ENCODE data around the gene ANGPTL4. TPM values are rescaled to one million over a fixed set of nuclear protein-coding genes. Genes with fewer than 3 reads are reported as not detected.

The ANGPTL4 gene
- total and polyA plus RNA-seq, 9 of the 15 experiments (the other 6 are each of a cell fraction or from before 2014, with no cell fraction given), result 0.05 to 0.77 (median 0.22) TPM; not detected in 4

- no peak for TF ChIP-seq MAFG (tag; conservative IDR thresholded peaks at IDR 0.05)
- TF ChIP-seq ZNF239 (CRISPR knock-in tag; IDR thresholded peaks at IDR 0.05), result no peak
- TF ChIP-seq, protein P1, sequence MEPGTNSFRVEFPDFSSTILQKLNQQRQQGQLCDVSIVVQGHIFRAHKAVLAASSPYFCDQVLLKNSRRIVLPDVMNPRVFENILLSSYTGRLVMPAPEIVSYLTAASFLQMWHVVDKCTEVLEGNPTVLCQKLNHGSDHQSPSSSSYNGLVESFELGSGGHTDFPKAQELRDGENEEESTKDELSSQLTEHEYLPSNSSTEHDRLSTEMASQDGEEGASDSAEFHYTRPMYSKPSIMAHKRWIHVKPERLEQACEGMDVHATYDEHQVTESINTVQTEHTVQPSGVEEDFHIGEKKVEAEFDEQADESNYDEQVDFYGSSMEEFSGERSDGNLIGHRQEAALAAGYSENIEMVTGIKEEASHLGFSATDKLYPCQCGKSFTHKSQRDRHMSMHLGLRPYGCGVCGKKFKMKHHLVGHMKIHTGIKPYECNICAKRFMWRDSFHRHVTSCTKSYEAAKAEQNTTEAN (CRISPR knock-in tag; IDR thresholded peaks at IDR 0.05), result no peak
- TF ChIP-seq HOXB6 (CRISPR knock-in tag; IDR thresholded peaks at IDR 0.05; ENCODE audit: borderline replicate concordance), result no peak
- TF ChIP-seq, protein P2, sequence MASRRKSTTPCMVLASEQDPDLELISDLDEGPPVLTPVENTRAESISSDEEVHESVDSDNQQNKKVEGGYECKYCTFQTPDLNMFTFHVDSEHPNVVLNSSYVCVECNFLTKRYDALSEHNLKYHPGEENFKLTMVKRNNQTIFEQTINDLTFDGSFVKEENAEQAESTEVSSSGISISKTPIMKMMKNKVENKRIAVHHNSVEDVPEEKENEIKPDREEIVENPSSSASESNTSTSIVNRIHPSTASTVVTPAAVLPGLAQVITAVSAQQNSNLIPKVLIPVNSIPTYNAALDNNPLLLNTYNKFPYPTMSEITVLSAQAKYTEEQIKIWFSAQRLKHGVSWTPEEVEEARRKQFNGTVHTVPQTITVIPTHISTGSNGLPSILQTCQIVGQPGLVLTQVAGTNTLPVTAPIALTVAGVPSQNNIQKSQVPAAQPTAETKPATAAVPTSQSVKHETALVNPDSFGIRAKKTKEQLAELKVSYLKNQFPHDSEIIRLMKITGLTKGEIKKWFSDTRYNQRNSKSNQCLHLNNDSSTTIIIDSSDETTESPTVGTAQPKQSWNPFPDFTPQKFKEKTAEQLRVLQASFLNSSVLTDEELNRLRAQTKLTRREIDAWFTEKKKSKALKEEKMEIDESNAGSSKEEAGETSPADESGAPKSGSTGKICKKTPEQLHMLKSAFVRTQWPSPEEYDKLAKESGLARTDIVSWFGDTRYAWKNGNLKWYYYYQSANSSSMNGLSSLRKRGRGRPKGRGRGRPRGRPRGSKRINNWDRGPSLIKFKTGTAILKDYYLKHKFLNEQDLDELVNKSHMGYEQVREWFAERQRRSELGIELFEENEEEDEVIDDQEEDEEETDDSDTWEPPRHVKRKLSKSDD (conservative IDR thresholded peaks at IDR 0.05; ENCODE audit: low read length), result no peak
- no peak for TF ChIP-seq ZNF232 (CRISPR knock-in tag; IDR thresholded peaks at IDR 0.05)
- no peak for TF ChIP-seq MCM5 (IDR thresholded peaks at IDR 0.05; ENCODE audit: low read depth)
- no peak for TF ChIP-seq MAFF (IDR thresholded peaks at IDR 0.05; ENCODE audit: low read length)
- TF ChIP-seq, protein P3, sequence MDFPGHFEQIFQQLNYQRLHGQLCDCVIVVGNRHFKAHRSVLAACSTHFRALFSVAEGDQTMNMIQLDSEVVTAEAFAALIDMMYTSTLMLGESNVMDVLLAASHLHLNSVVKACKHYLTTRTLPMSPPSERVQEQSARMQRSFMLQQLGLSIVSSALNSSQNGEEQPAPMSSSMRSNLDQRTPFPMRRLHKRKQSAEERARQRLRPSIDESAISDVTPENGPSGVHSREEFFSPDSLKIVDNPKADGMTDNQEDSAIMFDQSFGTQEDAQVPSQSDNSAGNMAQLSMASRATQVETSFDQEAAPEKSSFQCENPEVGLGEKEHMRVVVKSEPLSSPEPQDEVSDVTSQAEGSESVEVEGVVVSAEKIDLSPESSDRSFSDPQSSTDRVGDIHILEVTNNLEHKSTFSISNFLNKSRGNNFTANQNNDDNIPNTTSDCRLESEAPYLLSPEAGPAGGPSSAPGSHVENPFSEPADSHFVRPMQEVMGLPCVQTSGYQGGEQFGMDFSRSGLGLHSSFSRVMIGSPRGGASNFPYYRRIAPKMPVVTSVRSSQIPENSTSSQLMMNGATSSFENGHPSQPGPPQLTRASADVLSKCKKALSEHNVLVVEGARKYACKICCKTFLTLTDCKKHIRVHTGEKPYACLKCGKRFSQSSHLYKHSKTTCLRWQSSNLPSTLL (IDR thresholded peaks at IDR 0.05), result no peak
- no peak for TF ChIP-seq ZNF212 (CRISPR knock-in tag; IDR thresholded peaks at IDR 0.05)
Observed at GRCh38 chr19:8416796-8417195, 52.8 kb downstream of the ANGPTL4 start (continued).
